HG03378 (cell line): Measurements from ENCODE around the gene MAPK1.
"Not testable (repeated sequence)": the region's sequence is repeated elsewhere in the genome, so short reads cannot be mapped to it uniquely, and the experiment has no call there.

Experiments used
- ATAC-seq: cut with Tn5 transposase; IDR thresholded peaks from one replicate; pipeline ENCODE4 v1.9.1; 2021; ENCODE audit warnings: mild to moderate bottlenecking, moderate library complexity; ENCODE audit not compliant: unreplicated experiment

Gene MAPK1

GRCh38 chr22:21730535-21731308, 136.7 kb downstream of the MAPK1 start:
- no peak for ATAC-seq

GRCh38 chr22:21729184-21729583, 138.3 kb downstream of the MAPK1 start:
- ATAC-seq = not testable (repeated sequence)

DNA sequence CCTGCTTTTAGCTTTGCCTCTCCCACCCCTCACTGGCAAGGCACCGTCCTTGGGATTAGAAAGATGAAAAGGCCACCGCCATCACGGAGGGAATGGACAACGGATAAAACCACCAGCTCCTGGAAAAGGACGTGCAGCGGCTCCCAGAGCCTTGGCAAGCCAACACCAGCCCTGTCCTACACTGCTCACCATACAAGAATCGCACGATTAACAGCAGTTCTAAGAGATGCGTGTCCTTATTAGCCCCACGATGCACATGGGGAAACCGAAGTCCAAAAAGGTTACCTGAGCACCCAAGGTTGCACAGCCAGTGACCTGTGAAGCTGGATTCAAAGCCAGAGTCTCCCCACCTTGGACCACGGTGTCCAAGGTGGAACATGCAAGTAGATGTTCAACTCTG, 139.2 kb downstream of the MAPK1 start:
- no peak for ATAC-seq

DNA sequence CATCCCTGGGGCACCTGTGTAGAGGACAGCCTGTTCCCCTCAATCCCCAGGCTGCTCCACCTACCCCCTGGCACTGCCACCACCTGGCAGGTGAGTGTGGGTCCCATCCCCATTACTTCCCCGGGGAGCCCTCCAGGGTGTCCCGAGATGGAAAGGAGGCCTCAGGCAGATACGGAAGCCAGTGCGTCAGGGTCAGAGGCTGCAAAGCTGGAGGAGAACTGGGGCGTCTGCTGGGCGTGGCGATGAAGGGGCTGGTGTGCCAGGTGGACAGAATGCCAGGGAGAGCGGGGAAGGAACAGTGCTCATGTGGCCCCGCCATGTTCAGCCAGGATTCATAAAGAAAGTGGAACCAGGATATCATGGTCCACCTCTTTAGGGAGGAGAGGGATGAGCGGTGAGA, 139.7 kb downstream of the MAPK1 start:
- no peak for ATAC-seq

DNA sequence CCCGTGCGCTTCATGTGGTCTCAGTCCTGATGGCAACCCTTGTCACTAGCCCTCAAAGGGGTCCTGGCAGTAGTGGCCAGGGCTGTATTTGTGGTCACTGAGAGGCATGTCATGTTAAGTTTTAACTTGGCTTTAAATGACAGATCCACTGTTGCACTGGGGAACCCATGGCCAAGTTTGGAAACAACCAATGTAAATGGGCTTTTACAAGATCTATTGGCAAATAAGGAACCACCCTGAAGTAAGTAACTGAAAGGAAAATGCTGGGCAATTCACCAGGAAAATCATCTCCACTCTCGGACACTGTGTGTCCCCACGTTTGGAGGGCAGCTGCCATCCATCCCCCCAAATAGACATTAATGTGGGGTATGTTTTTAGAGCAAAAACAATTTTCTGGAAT, 140.3 kb downstream of the MAPK1 start:
- ATAC-seq = no peak

GRCh38 chr22:21726650-21727049, 140.8 kb downstream of the MAPK1 start:
- ATAC-seq = no peak

GRCh38 chr22:21725956-21726649, 141.3 kb downstream of the MAPK1 start:
- no peak for ATAC-seq

GRCh38 chr22:21724496-21724895, 142.9 kb downstream of the MAPK1 start:
- not testable (repeated sequence) for ATAC-seq

- ATAC-seq = not testable (repeated sequence)
Measured at GRCh38 chr22:21721195-21721852, 146.1 kb downstream of the MAPK1 start.

DNA sequence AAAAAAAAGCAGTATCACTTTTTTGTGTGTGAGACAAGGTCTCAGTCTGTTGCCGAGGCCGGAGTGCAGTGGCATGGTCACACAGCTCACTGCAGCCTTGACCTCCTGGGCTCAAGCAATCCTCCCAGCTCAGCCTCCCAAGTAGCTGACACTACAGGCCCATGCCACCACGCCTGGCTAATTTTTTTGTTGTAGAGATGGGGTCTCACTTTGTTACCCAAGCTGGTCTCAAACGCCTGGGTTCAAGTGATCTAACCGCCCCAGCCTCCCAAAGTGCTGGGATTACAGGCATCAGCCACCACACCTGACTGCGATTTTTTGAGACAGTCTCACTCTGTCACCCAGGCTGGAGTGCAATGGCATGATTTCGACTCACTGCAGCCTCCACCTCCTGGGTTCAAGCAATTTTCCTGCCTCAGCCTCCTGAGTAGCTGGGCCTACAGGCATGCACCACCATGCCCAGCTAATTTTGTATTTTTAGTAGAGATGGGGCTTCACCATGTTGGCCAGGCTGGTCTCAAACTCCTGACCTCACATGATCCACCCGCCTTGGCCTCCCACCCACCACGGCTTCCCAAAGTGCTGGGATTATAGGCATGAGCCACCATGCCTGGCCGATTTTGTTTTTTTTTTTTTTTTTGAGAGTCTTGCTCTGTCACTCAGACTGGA, 147.1 kb downstream of the MAPK1 start:
- ATAC-seq = not testable (repeated sequence)

DNA sequence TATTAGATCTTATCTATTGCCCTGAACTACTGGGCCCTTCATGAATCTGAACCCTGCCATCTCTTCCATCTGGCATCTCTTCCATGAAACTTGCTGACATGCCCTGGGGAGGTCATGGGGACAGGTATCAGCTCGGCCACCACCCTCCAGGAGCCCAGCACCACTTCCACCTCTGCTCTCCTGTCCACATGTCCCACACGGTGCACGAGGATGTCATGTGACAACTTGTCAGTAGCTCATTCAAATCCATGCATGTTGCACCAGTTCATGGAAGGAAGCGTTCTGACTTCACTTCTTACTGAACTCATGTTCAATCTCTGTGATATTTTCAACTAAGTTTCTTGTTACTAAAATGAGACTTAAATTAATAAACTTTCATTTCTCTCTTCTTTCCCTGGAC, 148.4 kb downstream of the MAPK1 start:
- no peak for ATAC-seq

GRCh38 chr22:21718499-21718898, 148.9 kb downstream of the MAPK1 start:
- no peak for ATAC-seq

- ATAC-seq = not testable (repeated sequence)
Measured at GRCh38 chr22:21716395-21717122, 150.9 kb downstream of the MAPK1 start.

GRCh38 chr22:21714786-21715185, 152.7 kb downstream of the MAPK1 start:
- no peak for ATAC-seq

GRCh38 chr22:21714059-21714770, 153.2 kb downstream of the MAPK1 start:
- no peak for ATAC-seq

DNA sequence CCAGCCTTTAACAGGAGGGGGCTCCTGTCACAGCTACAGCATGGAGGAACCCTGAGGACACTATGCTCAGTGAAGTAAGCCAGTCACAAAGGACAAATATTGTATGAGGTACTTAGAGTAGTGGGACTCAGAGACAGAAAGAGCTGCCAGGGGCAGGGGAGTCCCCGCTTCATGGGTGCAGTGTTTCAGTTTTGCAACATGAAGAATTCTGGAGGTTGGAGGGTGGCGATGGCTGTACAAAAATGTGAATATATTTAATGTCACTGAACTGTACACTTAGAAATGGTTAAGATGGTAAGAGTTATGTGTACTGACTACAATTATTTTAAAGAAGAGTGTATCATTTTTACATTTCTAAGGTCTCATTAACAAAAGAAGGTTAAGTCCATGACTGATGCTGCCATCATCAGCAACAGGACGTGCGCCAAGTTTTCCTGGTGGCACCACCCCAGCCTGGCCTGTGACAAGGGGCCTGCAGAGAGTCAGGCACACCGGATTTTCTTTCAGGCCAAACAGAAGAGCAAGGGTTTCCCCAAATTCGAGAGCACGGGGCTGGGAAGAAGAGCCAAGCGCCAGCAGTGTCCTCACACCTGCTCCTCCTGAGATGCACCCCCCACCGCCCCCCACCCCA, 153.9 kb downstream of the MAPK1 start:
- no peak for ATAC-seq

- no peak for ATAC-seq
Measured at GRCh38 chr22:21712751-21713427, 154.6 kb downstream of the MAPK1 start.

DNA sequence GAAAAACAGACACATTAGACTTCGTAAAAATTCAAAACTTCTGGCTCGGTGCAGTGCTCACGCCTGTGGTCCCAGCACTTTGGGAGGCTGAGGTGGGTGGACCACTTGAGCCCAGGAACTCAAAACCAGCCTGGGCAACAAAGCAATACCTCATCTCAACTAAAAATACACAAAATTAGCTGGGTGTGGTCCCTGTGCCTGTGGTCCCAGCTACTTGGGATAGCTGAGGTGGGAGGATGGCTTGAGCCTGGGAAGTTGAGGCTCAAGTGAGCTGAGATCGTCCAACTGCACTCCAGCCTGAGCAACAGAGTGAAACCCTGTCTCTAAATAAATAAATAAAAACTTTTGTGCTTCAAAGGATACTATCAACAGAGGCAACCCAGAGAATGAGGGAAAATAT, 155.6 kb downstream of the MAPK1 start:
- no peak for ATAC-seq

GRCh38 chr22:21710156-21710555, 157.3 kb downstream of the MAPK1 start:
- no peak for ATAC-seq
